SK-N-SH treated with all-trans-retinoic acid at 6 μM for 48 hours (cell line): ENCODE results near the gene ETDC.

Experiments
- GLIS3 ChIP-seq: fragments of 250-450 bp; sonication (Bioruptor Pico); IDR thresholded peaks from 2 replicates; pipeline ENCODE4 v1.5.0; 2020; ENCODE audit warnings: mild to moderate bottlenecking, moderate library complexity
- TF ChIP-seq, protein P1 (sequence below): fragments of 250-450 bp; sonication (Bioruptor Pico); IDR thresholded peaks from 2 replicates; pipeline ENCODE4 v1.5.1; 2021; ENCODE audit warnings: mild to moderate bottlenecking, moderate library complexity

DNA sequence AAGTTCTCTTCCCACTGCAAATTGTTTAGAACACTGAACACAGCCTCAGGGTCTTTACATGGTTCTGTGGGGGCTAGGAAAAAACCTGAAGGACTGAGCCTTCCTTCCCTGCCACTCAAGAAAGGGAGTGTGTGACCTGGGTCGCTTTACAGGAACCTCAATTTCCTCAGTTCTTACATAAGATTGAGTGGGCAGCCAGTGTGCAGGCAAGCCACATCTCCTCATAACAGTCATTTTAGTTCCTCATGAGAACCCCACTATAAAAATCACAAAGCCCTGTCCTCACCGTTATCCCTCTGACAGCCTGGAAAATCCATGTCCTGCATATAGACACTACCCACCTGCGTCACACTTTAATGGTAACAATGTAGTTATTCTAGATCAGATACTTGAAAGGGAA, 2.1 kb upstream of the ETDC start:
- TF ChIP-seq, protein P1, sequence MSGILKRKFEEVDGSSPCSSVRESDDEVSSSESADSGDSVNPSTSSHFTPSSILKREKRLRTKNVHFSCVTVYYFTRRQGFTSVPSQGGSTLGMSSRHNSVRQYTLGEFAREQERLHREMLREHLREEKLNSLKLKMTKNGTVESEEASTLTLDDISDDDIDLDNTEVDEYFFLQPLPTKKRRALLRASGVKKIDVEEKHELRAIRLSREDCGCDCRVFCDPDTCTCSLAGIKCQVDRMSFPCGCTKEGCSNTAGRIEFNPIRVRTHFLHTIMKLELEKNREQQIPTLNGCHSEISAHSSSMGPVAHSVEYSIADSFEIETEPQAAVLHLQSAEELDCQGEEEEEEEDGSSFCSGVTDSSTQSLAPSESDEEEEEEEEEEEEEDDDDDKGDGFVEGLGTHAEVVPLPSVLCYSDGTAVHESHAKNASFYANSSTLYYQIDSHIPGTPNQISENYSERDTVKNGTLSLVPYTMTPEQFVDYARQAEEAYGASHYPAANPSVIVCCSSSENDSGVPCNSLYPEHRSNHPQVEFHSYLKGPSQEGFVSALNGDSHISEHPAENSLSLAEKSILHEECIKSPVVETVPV (CRISPR knock-in tag): no peak
- no peak for TF ChIP-seq GLIS3 (CRISPR knock-in tag)
